Muscle layer of colon (tissue), 2 donors: ENCODE data around the gene USP37.

ENCODE experiments used
- H3K27ac ChIP-seq: one replicate; pipeline ENCODE4 v1.7.0; 2013; ENCODE audit warnings: low read depth, mild to moderate bottlenecking, low read length, moderate library complexity
- H3K27me3 ChIP-seq, 2 donors: one replicate each; pipeline ENCODE4 v1.7.0; 2013; ENCODE audit warnings: low read length in 2 of 2, mild to moderate bottlenecking in 2 of 2; ENCODE audit not compliant: insufficient read depth in 2 of 2, control insufficient read depth in 1 of 2
- H3K36me3 ChIP-seq: one replicate; pipeline ENCODE4 v1.7.0; 2013; ENCODE audit warnings: mild to moderate bottlenecking, low read length; ENCODE audit not compliant: insufficient read depth
- H3K4me1 ChIP-seq: one replicate; pipeline ENCODE4 v1.7.0; 2013; ENCODE audit warnings: mild to moderate bottlenecking, low read length; ENCODE audit not compliant: insufficient read depth
- H3K4me3 ChIP-seq, 2 donors: one replicate each; pipeline ENCODE4 v1.7.0; 2013; ENCODE audit warnings: low read length in 2 of 2, low read depth in 1 of 2, mild to moderate bottlenecking in 1 of 2, moderate library complexity in 1 of 2
- H3K9ac ChIP-seq: one replicate; pipeline ENCODE4 v1.7.0; 2013; ENCODE audit warnings: low read length
- H3K9me3 ChIP-seq: one replicate; pipeline ENCODE4 v1.7.0; 2013; ENCODE audit warnings: mild to moderate bottlenecking, low read length
- donor health status: abdominal sarcoma.
- donor health status: Adenocarcinoma of cecum.

USP37 gene, protein sequence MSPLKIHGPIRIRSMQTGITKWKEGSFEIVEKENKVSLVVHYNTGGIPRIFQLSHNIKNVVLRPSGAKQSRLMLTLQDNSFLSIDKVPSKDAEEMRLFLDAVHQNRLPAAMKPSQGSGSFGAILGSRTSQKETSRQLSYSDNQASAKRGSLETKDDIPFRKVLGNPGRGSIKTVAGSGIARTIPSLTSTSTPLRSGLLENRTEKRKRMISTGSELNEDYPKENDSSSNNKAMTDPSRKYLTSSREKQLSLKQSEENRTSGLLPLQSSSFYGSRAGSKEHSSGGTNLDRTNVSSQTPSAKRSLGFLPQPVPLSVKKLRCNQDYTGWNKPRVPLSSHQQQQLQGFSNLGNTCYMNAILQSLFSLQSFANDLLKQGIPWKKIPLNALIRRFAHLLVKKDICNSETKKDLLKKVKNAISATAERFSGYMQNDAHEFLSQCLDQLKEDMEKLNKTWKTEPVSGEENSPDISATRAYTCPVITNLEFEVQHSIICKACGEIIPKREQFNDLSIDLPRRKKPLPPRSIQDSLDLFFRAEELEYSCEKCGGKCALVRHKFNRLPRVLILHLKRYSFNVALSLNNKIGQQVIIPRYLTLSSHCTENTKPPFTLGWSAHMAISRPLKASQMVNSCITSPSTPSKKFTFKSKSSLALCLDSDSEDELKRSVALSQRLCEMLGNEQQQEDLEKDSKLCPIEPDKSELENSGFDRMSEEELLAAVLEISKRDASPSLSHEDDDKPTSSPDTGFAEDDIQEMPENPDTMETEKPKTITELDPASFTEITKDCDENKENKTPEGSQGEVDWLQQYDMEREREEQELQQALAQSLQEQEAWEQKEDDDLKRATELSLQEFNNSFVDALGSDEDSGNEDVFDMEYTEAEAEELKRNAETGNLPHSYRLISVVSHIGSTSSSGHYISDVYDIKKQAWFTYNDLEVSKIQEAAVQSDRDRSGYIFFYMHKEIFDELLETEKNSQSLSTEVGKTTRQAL

DNA sequence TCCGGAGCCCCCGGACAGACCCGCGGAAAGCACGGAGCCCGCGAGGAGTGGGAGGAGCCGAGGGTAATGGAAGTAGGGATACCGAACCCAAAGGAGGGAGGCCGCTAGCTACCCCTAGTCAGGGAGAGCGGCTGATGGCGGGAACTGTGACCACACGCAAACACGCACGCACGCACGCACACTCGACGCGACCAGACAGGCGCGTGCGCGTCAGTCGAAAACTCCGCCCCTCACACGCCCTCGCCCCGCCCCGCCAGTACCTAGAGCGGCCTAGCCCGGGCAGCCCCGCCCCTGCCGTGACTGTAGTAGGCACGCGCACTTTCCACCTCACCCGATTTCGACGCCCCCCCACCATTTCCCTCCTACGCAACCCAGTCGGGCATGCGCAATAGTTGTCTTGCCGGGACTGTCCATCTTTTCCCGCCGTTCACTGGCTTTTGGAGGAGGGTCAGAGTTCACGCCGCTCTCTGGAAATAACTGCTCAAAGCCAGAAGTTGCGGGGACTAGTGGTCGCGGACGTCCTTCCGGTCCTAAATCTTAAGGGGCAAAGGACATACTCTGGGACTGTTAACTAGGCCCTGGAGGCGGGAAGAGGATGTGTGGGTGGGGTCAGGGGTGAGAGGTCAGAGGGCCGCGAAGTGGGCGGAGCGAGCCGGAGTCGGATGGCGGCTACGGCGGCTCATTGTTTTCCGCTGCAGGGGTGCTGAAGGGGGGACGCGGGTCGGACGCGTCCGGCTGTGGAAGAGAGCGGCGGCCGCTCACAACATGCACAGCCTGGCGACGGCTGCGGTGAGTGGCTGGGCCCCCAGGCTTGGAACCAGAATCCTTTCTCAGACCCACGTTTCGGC is at the start of gene USP37, which contains the start of gene CNOT9:
USP37 (minus strand) TSS at position 162 of the 848 bp plus-strand sequence. CDS start 9,698 bp downstream, outside the sequence.
CNOT9 (plus strand) TSS at position 650 of the 848 bp plus-strand sequence; CDS start at position 766, 116 bp downstream.
- Histone ChIP-seq H3K27me3 (no peaks in the 10 kb centered on the region), H3K4me1 (peaks cover 31% of the 10 kb centered on the region), H3K4me3 (peak within 1 kb of the TSS; percentile 80 to 92), H3K9ac (peak within 1 kb of the TSS; percentile 90), H3K27ac (peak within 1 kb of the TSS; percentile 99), H3K9me3 (no peaks in the 10 kb centered on the region), H3K36me3 (peaks cover 3% of the 10 kb centered on the region)

DNA sequence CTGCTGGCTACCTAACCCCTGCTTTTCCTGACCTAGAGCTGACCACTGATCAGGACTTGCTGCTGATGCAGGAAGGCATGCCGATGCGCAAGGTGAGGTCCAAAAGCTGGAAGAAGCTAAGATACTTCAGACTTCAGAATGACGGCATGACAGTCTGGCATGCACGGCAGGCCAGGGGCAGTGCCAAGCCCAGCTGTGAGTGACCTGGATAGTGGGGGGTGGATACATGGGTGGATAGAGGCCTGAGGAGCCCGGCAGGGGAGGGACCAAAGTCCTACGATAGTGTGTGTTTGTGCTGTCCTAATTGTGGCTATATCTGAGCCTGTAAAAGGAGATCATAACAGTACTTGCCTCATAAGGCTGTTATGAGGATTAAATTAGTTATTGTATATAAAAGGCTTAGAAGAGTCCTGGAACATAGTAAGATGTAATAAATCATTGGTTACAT is 47.7 kb upstream of the USP37 start:
- Histone ChIP-seq H3K9ac (no peak overlapping the region), H3K4me3 (no peak overlapping the region), H3K27ac (peak overlapping the region; percentile 68), H3K36me3 (peaks cover under 1% of the 10 kb centered on the region), H3K4me1 (peaks cover 18% of the 10 kb centered on the region), H3K27me3 (no peaks in the 10 kb centered on the region), H3K9me3 (no peaks in the 10 kb centered on the region)

DNA sequence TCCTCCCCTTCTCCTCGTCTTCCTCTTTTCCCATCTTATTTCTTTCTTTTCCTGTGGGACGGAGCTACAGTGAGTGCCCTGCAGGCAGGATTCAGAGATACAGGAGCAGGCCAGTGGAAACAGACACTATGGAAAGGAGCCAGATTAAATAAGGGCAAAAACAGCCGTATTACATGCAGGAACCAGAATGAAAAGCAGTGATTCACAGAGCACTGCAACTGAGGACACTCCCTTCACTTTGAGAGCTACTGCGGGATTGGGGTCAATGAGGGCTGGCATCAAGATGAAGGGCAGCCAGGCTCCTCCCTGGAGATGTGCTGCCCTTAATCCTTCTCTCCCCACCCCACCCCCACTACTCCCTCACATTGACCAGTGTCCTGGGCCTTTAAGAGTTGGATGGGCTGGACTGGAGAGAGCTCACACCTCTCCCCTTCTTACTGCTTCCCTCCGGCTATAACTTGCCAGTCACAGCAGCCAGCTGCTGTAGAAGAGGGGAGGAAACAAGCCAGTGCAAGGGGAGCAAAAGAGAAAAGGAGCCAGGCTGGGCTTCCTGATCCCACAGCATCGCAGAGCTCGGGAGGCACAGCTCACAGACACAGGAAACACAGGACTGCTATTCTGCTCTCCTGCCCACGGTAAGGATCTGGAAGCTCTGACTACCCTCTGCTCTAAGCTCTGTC is 39.4 kb upstream of the USP37 start, which contains the start of gene PLCD4:
PLCD4 (plus strand) TSS at position 464 of the 680 bp plus-strand sequence. CDS start 7,841 bp downstream, outside the sequence.
- Histone ChIP-seq H3K9ac (peak within 1 kb of the TSS; percentile 79), H3K27ac (peak within 1 kb of the TSS; percentile 61), H3K27me3 (no peaks in the 10 kb centered on the region), H3K4me1 (peaks cover 24% of the 10 kb centered on the region), H3K9me3 (no peaks in the 10 kb centered on the region), H3K4me3 (peak within 1 kb of the TSS; percentile 17 to 70), H3K36me3 (no peaks in the 10 kb centered on the region)

- no peak overlapping the region for H3K4me3 ChIP-seq
- no peaks in the 10 kb centered on the region for H3K36me3 ChIP-seq
- H3K9me3 ChIP-seq: no peaks in the 10 kb centered on the region
- no peak overlapping the region for H3K27ac ChIP-seq
- no peak overlapping the region for H3K9ac ChIP-seq
- H3K27me3 ChIP-seq: no peaks in the 10 kb centered on the region
- peaks cover 24% of the 10 kb centered on the region for H3K4me1 ChIP-seq
Observed at GRCh38 chr2:218605432-218605831, 37.3 kb upstream of the USP37 start.

GRCh38 chr2:218585541-218585940 is 17.4 kb upstream of the USP37 start:
- H3K36me3 ChIP-seq: peaks cover 54% of the 10 kb centered on the region

DNA sequence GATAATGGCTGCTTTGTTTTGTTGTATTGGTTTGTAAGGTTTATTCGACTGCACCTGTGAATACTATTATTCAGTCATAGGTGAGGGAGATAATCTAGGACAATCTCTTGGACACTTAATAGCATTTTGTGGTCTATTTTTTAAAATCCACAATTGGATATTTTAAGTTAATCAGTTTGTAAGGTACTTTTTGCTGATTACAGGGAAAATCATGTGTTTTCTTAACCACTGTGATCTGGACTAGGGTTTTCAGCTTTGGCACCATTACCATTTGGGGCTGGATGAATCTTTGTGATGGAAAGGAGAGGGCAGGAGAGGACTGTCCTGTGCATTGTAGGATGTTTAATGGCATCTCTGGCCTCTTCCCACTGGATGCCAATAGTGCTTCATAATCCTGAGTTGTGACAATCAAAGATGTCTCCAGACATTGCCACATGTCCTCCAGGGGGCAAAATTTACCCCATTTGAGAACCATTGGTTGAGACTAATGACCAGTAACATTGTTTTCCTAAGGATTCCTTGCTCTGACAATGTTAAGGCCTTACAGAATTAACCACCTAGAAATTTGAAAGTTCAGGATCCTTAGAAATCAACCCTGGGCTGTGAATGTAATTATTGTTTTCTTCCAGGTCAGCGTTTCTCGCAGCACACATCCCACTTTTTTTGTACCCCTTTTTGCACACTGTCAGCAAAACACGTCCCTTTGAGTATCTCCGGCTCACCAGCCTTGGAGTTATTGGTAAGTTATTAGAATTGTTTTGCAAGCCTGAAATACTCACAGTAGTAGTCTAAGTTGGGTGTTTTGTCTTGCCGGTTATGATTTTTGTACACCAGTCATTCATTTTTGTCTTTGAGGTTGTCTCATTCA is 16.1 kb upstream of the USP37 start:
- Histone ChIP-seq H3K9me3 (no peaks in the 10 kb centered on the region), H3K27me3 (no peaks in the 10 kb centered on the region), H3K36me3 (peaks cover 43% of the 10 kb centered on the region), H3K9ac (no peak overlapping the region), H3K4me1 (no peaks in the 10 kb centered on the region), H3K27ac (no peak overlapping the region), H3K4me3 (no peak overlapping the region)

More at GRCh38 chr2:218585541-218585940, 17.4 kb upstream of the USP37 start:
- Histone ChIP-seq H3K9me3 (no peaks in the 10 kb centered on the region), H3K27me3 (no peaks in the 10 kb centered on the region), H3K9ac (no peak overlapping the region), H3K4me1 (no peaks in the 10 kb centered on the region), H3K27ac (no peak overlapping the region), H3K4me3 (no peak overlapping the region)

DNA sequence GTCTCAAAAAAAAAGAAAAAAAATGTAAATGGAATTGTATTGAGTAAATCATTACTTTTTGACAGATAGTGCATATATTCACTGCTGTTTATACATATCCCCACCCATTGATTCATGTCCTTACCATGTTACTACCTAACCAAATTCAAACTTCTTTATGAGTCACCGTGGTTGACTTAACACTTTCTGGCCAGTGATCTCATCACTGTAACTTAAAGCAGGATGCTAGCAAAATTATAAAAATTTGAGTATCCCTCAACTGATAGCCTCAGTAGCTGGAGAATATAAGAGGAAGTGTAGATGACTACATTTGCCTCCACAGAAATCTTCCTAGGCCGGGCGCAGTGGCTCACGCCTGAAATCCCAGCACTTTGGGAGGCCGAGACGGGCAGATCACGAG is 13.9 kb upstream of the USP37 start:
- Histone ChIP-seq H3K27ac (no peak overlapping the region), H3K9ac (no peak overlapping the region), H3K9me3 (no peaks in the 10 kb centered on the region), H3K4me1 (peaks cover 9% of the 10 kb centered on the region), H3K36me3 (peaks cover 42% of the 10 kb centered on the region), H3K27me3 (no peaks in the 10 kb centered on the region), H3K4me3 (no peak overlapping the region)

- Histone ChIP-seq H3K36me3 (peaks cover 15% of the 10 kb centered on the region), H3K27me3 (no peaks in the 10 kb centered on the region), H3K9me3 (no peaks in the 10 kb centered on the region), H3K27ac (no peak overlapping the region), H3K4me1 (peaks cover 9% of the 10 kb centered on the region), H3K4me3 (no peak overlapping the region), H3K9ac (no peak overlapping the region)
Observed at GRCh38 chr2:218578272-218578877, 10.2 kb upstream of the USP37 start.

- no peak overlapping the region for H3K9ac ChIP-seq
- no peak overlapping the region for H3K27ac ChIP-seq
Observed at GRCh38 chr2:218577482-218578220, 9.5 kb upstream of the USP37 start.

More at GRCh38 chr2:218577482-218578220, 9.5 kb upstream of the USP37 start:
- no peaks in the 10 kb centered on the region for H3K27me3 ChIP-seq
- H3K36me3 ChIP-seq: peaks cover 8% of the 10 kb centered on the region
- no peak overlapping the region for H3K4me3 ChIP-seq
- peaks cover 9% of the 10 kb centered on the region for H3K4me1 ChIP-seq
- no peaks in the 10 kb centered on the region for H3K9me3 ChIP-seq
